GM13977 (cell line): ENCODE results near the gene OPA1.

ENCODE experiments used
- DNase-seq: peaks from one replicate; pipeline ENCODE4 v3.0.0; 2012; ENCODE audit warnings: low spot score
- CTCF ChIP-seq: IDR thresholded peaks from 2 replicates; pipeline ENCODE4 v1.5.1; 2012; ENCODE audit warnings: mild to moderate bottlenecking, control low read depth; ENCODE audit not compliant: insufficient read depth; ENCODE audit errors: extremely low read depth, missing control alignments
- in situ Hi-C: fragments of 300-500 bp; cut with MboI; formaldehyde crosslinking; loops from one replicate; pipeline ENCODE4 v1.12.0; 2022; ENCODE audit warnings: low sequenced_read_pairs, low pct_unique_long_range_greater_than_20kb, mixed read lengths, inconsistent platforms; ENCODE audit not compliant: unreplicated experiment

OPA1 gene

DNA sequence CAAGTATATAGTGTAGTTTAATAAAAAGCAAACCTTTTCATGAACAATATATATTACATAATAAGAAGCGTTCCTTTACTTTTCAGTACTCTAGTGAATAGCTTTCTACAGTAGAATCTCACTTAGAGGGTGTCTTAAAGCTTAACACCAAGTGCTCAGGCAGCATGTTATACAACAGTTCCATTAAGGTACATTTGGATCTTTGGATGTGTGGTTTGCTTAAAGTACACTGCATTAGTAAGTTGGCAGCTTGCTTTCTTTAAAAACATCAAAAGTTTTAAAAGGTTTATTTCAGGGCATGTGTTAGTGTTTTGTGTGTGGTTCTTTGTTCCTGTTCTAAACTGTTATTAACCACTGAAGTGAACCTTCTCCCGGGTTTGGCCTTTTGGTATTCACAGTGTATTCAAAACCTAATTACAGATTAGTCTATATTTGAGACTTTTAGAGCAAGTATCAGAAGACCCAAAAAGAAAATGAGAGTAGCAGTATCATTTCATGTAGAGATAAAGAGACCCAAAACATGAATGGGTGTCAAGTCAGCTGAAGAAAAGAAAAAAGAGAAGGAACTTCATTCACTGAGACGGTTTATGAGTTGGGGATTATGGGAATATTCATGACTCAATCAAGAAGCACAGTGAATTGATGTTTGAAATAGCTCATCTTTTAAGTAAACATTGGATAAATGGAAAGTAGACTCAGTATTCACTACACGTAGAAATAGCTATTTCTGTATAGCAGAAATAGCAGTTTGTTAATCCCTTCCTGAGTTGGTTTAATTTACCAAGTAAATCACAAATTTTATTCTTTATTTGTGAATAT, 93.9 kb downstream of the OPA1 start:
- no peak for DNase-seq
- TF ChIP-seq CTCF: no peak
- in situ Hi-C loops: no loop called here

DNA sequence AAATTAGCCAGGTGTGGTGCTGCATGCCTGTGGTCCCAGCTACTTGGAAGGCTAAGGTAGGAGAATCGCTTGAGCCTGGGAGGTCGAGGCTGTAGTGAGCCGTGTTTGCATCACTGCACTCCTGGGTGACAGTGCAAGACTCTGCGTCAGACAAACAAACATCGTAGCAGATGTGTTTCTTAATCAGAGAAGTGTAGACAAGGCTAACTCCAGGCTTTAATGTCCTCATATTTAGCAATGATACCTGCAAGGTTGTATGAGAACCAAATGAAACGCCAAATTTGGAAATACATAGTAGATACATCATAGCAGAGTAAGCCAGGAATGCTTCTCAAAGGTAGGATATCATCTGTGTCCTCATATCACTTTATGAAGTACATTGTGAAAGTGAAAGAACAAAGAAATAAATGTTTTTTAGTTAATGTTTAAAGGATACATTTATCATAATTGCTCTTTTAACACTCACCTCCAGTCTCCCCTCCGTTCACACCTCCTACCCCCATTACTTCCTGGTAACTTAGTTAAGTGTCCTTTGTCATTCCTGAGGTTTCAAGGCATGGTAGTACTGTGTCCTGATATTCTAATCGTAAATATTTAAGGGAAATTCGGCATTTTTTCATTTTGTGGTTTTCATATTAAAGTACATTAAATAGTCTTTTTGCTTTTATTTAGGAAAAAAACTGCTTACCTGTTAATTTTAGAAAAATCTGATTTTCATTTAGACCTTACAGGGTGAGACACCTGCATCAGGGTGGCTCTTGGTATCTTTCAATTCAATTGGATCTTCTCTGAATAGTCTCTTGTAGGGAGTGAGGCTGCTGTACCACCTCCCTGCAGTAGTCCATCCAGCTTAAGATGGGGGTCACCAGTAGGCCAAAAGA, 96.1 kb downstream of the OPA1 start:
- in situ Hi-C loops: no loop called here
- no peak for DNase-seq
- no peak for TF ChIP-seq CTCF

DNA sequence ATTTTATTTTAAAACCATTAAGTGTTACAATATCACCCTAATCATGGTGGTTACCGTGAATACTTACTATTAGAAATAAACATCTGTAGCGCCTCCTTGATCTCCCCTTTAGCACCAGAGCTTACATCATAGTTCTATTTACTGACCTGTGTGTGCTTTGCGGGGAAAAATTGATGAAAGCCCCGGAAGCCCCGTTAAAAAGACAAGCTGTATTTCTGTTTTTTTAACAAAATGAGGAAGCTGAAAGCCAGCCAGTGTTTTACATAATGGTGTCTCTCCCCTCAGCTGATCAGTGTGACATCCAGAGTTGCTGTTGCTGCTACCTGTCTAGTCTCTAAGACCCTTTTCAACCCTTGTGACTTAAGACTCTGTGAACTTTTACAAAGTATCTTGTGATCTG, 100.8 kb downstream of the OPA1 start:
- DNase-seq: peak; percentile 37
- TF ChIP-seq CTCF: no peak
- in situ Hi-C loops: no loop called here

- in situ Hi-C loops: no loop called here
- no peak for DNase-seq
- TF ChIP-seq CTCF: no peak
Observed at GRCh38 chr3:193701953-193702635, 109.1 kb downstream of the OPA1 start.

DNA sequence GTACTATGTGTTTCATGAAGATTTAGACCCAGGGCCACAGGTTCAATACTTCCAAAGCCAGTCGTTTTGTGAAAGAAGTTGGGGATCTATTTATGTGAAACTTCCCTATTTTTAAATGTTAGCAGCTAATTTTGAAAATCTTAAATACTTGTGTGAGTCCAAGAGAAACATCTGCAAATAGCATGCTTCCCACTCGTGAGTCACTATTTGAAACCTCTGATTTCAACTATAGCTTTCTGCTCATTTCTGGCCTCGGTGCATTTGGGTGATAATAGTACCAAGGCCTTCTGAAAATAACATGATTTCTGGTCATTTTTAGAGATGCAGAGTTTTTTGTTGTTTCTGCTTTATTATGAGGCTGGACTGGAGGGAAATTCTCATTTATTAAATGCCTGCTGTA, 110.0 kb downstream of the OPA1 start:
- no peak for TF ChIP-seq CTCF
- no peak for DNase-seq
- in situ Hi-C loops: no loop called here

DNA sequence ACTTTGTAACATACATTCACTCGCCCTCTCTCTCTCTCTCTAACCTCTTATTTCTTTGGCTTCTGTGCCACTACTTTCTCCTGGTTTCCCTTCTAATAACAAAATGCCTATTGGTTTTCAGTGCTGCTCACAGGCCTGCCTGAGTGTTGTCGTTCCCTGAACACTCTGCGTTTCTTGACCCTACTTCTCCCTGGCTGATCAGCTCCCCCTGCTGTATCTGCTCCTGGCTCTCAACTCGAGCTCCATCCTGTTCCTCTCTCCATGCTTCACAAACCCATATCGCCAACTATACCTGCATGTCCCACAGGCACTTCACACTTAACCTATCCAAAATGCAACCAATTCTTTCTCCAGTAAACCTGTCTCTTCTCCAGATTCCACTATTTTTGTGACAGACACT, 111.4 kb downstream of the OPA1 start:
- in situ Hi-C loops: no loop called here
- DNase-seq: no peak
- TF ChIP-seq CTCF: no peak
